ENCODE results near the gene RPL19. TPM values are rescaled to one million over a fixed set of nuclear protein-coding genes. Genes with fewer than 3 reads are reported as not detected.

RPL19 gene
- total RNA-seq, 2 donors from 2014 or later = 1,458 to 1,831 TPM

GRCh38 chr17:39218906-39219305, 18.8 kb downstream of the RPL19 start:
- Histone ChIP-seq H3K4me1 (no peaks in the 10 kb centered on the region), H3K27me3 (no peaks in the 10 kb centered on the region), H3K9me3 (no peaks in the 10 kb centered on the region), H3K27ac (no peak overlapping the region), H3K36me3 (no peaks in the 10 kb centered on the region), H3K4me3 (no peak overlapping the region)
- DNase-seq (ENCODE audit: low spot score) = no peak
- TF ChIP-seq, protein P1, sequence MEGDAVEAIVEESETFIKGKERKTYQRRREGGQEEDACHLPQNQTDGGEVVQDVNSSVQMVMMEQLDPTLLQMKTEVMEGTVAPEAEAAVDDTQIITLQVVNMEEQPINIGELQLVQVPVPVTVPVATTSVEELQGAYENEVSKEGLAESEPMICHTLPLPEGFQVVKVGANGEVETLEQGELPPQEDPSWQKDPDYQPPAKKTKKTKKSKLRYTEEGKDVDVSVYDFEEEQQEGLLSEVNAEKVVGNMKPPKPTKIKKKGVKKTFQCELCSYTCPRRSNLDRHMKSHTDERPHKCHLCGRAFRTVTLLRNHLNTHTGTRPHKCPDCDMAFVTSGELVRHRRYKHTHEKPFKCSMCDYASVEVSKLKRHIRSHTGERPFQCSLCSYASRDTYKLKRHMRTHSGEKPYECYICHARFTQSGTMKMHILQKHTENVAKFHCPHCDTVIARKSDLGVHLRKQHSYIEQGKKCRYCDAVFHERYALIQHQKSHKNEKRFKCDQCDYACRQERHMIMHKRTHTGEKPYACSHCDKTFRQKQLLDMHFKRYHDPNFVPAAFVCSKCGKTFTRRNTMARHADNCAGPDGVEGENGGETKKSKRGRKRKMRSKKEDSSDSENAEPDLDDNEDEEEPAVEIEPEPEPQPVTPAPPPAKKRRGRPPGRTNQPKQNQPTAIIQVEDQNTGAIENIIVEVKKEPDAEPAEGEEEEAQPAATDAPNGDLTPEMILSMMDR (IDR thresholded peaks at IDR 0.05) = no peak

DNA sequence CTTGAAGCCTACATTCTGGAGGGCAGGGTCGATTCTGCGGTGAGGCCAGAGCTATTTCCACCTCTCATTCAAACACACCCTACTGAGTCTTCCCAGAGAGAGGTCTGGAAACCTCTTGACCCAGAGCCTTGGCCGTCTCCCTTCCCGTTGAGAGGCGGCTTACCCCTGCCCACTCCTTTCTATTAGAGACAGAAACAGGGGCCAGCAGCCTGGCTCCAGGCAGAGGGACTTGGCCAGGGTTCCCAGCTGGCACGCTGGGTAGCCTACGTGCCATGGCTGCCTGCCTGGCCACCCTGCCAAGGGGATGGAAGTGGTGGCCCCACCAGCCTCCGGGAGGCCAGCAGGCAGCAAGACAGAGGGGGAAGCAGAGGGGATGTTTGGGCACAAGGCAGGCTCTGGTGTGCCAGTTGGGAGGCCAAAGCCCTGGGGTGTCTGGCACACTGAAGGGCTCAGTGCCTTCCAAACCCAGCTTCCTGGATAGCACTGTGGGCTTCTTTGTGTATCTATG, 19.6 kb downstream of the RPL19 start:
- H3K4me3 ChIP-seq = no peak overlapping the region
- H3K4me1 ChIP-seq = peaks cover 0 to 2% of the 10 kb centered on the region in 2 donors
- TF ChIP-seq, protein P1 (IDR thresholded peaks at IDR 0.05) = no peak
- H3K36me3 ChIP-seq = no peaks in the 10 kb centered on the region
- H3K9me3 ChIP-seq = no peaks in the 10 kb centered on the region
- no peaks in the 10 kb centered on the region for H3K27me3 ChIP-seq
- peak overlapping the region; percentile 1 to 35 for H3K27ac ChIP-seq
- no peak for DNase-seq (ENCODE audit: low spot score)

DNA sequence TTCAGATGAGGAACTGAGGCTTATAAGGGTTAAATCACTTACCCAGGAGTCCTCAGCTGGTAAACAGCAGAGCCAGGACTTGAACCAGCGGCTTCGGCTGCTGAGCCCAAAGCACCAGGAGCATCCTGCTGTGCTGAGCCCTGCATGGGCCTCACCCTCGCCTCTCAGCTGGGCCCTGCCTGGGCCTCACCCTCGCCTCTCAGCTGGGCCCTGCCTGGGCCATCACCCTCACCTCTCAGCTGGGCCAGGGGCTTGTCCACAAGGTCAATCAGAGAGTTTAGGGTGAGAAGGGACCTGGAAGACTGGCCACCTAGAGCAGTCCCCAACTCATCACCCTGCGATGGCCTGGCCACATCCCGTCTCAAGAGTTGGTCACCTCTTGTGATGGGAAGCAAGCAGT, 21.5 kb downstream of the RPL19 start:
- Histone ChIP-seq H3K4me3 (no peak overlapping the region), H3K4me1 (peaks cover 0 to 20% of the 10 kb centered on the region in 2 donors), H3K27ac (no peak overlapping the region), H3K9me3 (no peaks in the 10 kb centered on the region), H3K36me3 (no peaks in the 10 kb centered on the region), H3K27me3 (no peaks in the 10 kb centered on the region)
- TF ChIP-seq, protein P1 (IDR thresholded peaks at IDR 0.05) = no peak
- no peak for DNase-seq (ENCODE audit: low spot score)

GRCh38 chr17:39222151-39222550, 22.1 kb downstream of the RPL19 start:
- Histone ChIP-seq H3K27me3 (no peaks in the 10 kb centered on the region), H3K4me1 (peaks cover 0 to 21% of the 10 kb centered on the region in 2 donors), H3K9me3 (no peaks in the 10 kb centered on the region), H3K4me3 (no peak overlapping the region), H3K36me3 (no peaks in the 10 kb centered on the region), H3K27ac (no peak overlapping the region)
- TF ChIP-seq, protein P1 (IDR thresholded peaks at IDR 0.05) = no peak
- no peak for DNase-seq (ENCODE audit: low spot score)

DNA sequence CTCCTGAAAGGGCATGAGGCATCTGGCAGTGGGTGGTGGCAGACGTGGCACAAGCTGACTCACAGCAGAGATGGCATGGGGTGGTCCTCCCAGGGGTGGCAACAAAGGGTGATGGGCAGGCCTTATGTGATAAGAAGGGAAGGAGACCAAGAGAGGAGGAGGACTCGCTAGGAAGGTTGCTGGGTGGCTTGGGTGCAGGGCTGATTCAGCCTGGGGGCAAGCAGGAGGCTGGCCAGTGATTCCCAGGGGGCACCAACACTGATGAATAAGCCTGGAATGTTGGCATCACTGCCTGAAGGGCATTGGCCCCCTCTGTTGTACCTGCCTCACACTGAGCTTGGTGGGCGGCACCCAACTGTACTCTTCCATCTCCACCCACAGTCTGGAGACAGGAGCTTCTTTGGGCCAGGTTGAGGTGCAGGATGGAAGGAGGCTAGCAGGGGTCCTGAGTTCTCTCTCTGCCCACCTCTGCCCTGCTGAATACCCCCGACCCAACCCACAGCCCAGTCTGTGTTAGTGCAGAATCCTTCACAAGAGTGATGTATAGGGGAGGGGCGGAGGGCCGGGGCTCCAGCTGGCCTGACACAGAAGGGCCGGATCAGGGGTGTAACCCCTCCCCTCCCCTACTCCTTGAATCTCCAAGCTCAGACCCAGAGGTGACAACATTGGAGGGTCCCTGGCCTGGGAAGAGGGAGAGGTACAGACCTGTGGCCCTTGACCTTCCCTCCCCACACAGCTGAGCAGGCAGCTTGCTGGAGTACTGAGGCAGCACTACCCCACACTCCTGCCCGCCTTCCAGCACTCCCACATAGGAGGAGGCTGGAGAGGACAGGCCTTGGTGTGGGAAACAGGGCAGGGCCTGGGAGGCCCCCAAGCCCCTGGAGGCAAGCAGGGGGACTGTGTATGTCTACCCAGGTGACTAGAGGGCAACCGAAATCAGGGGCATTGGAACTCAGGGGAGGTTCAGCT, 23.1 kb downstream of the RPL19 start:
- DNase-seq (ENCODE audit: low spot score) = no peak
- no peak overlapping the region for H3K27ac ChIP-seq

More for the DNA sequence above, 23.1 kb downstream of the RPL19 start:
- H3K36me3 ChIP-seq = no peaks in the 10 kb centered on the region
- no peaks in the 10 kb centered on the region for H3K9me3 ChIP-seq
- H3K4me3 ChIP-seq = no peak overlapping the region
- H3K4me1 ChIP-seq = peaks cover 0 to 21% of the 10 kb centered on the region in 2 donors
- no peaks in the 10 kb centered on the region for H3K27me3 ChIP-seq
- TF ChIP-seq, protein P1 (IDR thresholded peaks at IDR 0.05) = no peak
